Measurements from ENCODE around the gene SLC25A47. TPM values are rescaled to one million over a fixed set of nuclear protein-coding genes. Genes with fewer than 3 reads are reported as not detected.
"Not testable (repeated sequence)": the region's sequence is repeated elsewhere in the genome, so short reads cannot be mapped to it uniquely, and the experiment has no call there.

The SLC25A47 gene
- total RNA-seq, 6 experiments from 2014 or later: not detected

- Mint-ChIP-seq H3K4me1 (ENCODE audit: low read depth) (peaks cover 22% of the 10 kb centered on the region), H3K9me3 (no peaks in the 10 kb centered on the region), H3K27ac (no peak overlapping the region), H3K4me3 (no peak overlapping the region), H3K36me3 (ENCODE audit: low read depth) (no peaks in the 10 kb centered on the region), H3K27me3 (ENCODE audit: insufficient read depth) (peaks cover 5% of the 10 kb centered on the region)
- no peak for DNase-seq
- no peak for TF ChIP-seq CTCF (IDR thresholded peaks at IDR 0.05)
These were observed 35.7 kb upstream of the SLC25A47 start for GRCh38 chr14:100287202-100287997.

GRCh38 chr14:100287998-100288295, 35.2 kb upstream of the SLC25A47 start:
- DNase-seq; H3K9me3 Mint-ChIP-seq; H3K36me3 Mint-ChIP-seq (ENCODE audit: low read depth); H3K27ac Mint-ChIP-seq; H3K27me3 Mint-ChIP-seq (ENCODE audit: insufficient read depth); H3K4me3 Mint-ChIP-seq: not testable (repeated sequence)
- H3K4me1 Mint-ChIP-seq (ENCODE audit: low read depth): peaks cover 16% of the 10 kb centered on the region

DNA sequence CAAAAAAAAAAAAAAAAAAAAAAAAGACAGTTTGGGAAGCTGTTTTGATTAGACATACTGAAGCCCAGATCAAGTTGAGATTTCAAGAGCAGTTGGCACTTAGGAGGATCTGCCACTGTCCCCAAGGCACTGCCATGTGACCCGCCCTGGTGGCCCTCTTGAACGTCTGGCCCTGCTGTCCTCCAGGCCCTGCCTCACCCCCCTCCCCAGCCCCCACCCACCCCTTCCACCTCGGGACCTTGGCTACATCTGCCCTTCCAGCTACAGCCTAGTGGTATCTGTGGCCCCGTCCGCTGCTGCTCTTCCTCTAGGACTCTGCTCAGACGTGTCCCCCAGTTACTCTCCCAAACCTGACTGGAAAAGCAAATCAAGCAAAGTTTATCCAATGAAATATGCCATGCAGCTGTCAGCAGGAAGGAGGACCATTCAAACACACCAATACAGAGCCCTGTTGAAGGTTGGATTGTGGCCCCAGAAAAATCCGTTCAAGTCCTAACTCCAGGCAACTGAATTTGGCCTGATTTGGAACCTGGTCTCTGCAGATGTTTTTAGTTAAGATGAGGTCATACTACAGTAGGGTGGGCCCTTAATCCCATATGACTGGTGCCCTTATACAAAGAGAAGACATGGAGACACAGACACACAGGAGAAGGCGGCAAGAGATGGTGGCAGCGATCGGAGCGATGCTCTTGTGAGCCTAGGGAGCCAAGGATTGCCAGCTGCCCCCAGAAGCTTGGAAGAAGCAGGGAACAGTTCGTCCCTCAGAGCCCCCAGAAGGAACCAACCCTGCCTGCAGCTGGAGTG, 34.6 kb upstream of the SLC25A47 start:
- H3K27ac Mint-ChIP-seq: no peak overlapping the region
- H3K36me3 Mint-ChIP-seq (ENCODE audit: low read depth): no peaks in the 10 kb centered on the region
- no peaks in the 10 kb centered on the region for H3K9me3 Mint-ChIP-seq
- peaks cover 16% of the 10 kb centered on the region for H3K4me1 Mint-ChIP-seq (ENCODE audit: low read depth)
- H3K4me3 Mint-ChIP-seq: no peak overlapping the region
- peaks cover 5% of the 10 kb centered on the region for H3K27me3 Mint-ChIP-seq (ENCODE audit: insufficient read depth)
- no peak for TF ChIP-seq CTCF (IDR thresholded peaks at IDR 0.05)
- DNase-seq: no peak

DNA sequence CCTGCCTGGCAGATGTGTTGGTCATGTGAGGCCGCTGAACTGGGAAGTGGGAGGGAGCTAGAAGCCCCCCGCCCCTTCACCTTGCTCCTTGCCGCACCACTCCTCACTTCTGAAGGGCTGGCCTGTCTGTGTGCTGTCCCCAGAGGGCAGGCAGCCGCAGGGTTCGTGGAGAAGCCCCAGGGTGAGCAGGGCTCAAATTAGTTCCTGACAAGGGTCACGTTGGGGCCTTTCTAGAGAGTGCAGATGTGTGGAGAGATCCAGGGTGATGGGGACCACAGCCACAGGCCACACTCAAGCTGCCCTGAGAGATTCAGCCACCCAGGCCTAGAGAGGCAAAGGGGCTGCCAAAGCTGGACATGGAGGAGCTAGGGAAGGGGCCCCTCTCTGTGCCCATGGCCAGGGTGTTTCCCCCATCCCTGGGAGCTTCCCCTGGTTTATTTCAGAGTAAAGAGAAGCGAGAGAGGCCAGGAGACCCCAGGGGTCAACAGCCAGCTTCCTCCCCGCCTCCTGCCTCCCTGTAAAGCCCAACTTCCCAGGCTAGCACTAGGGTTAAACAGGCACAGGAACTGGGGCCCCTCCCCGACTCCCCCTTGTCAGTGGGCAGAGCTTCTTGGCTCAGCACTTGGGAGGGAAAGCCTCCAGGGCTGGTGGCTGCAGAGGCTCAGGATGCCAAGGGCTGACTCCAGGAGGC, 33.1 kb upstream of the SLC25A47 start:
- Mint-ChIP-seq H3K4me3 (no peak overlapping the region), H3K36me3 (ENCODE audit: low read depth) (no peaks in the 10 kb centered on the region), H3K27me3 (ENCODE audit: insufficient read depth) (no peaks in the 10 kb centered on the region; the same call in 1 of the 2 replicates), H3K9me3 (no peaks in the 10 kb centered on the region), H3K27ac (no peak overlapping the region), H3K4me1 (ENCODE audit: low read depth) (peaks cover 10% of the 10 kb centered on the region)
- TF ChIP-seq CTCF (IDR thresholded peaks at IDR 0.05): no peak
- no peak for DNase-seq

GRCh38 chr14:100290607-100291304, 32.4 kb upstream of the SLC25A47 start:
- Mint-ChIP-seq H3K4me1 (ENCODE audit: low read depth) (peaks cover 10% of the 10 kb centered on the region), H3K9me3 (no peaks in the 10 kb centered on the region), H3K4me3 (no peak overlapping the region), H3K36me3 (ENCODE audit: low read depth) (no peaks in the 10 kb centered on the region), H3K27ac (no peak overlapping the region), H3K27me3 (ENCODE audit: insufficient read depth) (no peaks in the 10 kb centered on the region; the same call in 1 of the 2 replicates)
- no peak for TF ChIP-seq CTCF (IDR thresholded peaks at IDR 0.05)
- no peak for DNase-seq
